Thymus (tissue), 11 donors: ENCODE measurements around the gene SYCE3. TPM values are rescaled to one million over a fixed set of nuclear protein-coding genes. Genes with fewer than 3 reads are reported as not detected.

ENCODE experiments used
- DNase-seq, 9 donors: peaks; one replicate each; pipeline ENCODE4 v3.0.0-alpha.2; 2013; ENCODE audit warnings: low spot score in 9 of 9, low read depth in 6 of 9, missing footprints in 1 of 9
- H3K27ac ChIP-seq, 2 donors: one replicate each; pipeline ENCODE4 v1.5.1; 2013; ENCODE audit warnings: control low read depth in 1 of 2, low read depth in 1 of 2, low read length in 1 of 2, mild to moderate bottlenecking in 1 of 2, moderate library complexity in 1 of 2
- H3K27me3 ChIP-seq, 2 donors: one replicate each; pipeline ENCODE4 v1.5.1; 2013; ENCODE audit warnings: low read length in 1 of 2; ENCODE audit not compliant: control insufficient read depth in 2 of 2, insufficient read depth in 1 of 2
- H3K36me3 ChIP-seq, 2 donors: one replicate each; pipeline ENCODE4 v1.5.1; 2013; ENCODE audit warnings: low read length in 1 of 2, mild to moderate bottlenecking in 1 of 2, moderate library complexity in 1 of 2; ENCODE audit not compliant: control insufficient read depth in 2 of 2, insufficient read depth in 2 of 2
- H3K4me1 ChIP-seq, 2 donors: one replicate each; pipeline ENCODE4 v1.5.1; 2013; ENCODE audit warnings: low read length in 2 of 2; ENCODE audit not compliant: control insufficient read depth in 2 of 2, insufficient read depth in 2 of 2
- H3K4me3 ChIP-seq, 2 donors: one replicate each; pipeline ENCODE4 v1.5.1; 2013; ENCODE audit warnings: low read length in 2 of 2, control low read depth in 1 of 2, mild to moderate bottlenecking in 1 of 2
- H3K9me3 ChIP-seq, 2 donors: one replicate each; pipeline ENCODE4 v1.5.1; 2013; ENCODE audit warnings: low read length in 1 of 2, mild to moderate bottlenecking in 1 of 2; ENCODE audit not compliant: control insufficient read depth in 2 of 2, insufficient read depth in 1 of 2
- WGBS: extraction: QIAGEN DNeasy Blood & Tissue Kit; methylation state at CpG from one replicate; pipeline ENCODE4 v1.1.7; 2013; 5-methylcytosine and 5-hydroxymethylcytosine counted together
- polyA plus RNA-seq: library from polyadenylated mRNA; stranded (reverse); fragments of 200-250 nt; gene quantifications from one replicate; pipeline ENCODE4 v1.2.3, GENCODE V29; 2013
- total RNA-seq: library from RNA; stranded (reverse); fragments of 120-200 nt; gene quantifications from one replicate; pipeline ENCODE4 v1.2.4, GENCODE V29; 2013
- donor health status: healthy.

SYCE3 gene
- total and polyA plus RNA-seq, 2 donors = 0.19 to 1.1 TPM

- 92% methylated on average over 44 of the region's 44 CpGs for WGBS
- DNase-seq = no peak
- peaks cover 21 to 41% of the 10 kb centered on the region in 2 donors for H3K36me3 ChIP-seq
- H3K9me3 ChIP-seq = no peaks in the 10 kb centered on the region
- no peaks in the 10 kb centered on the region for H3K27me3 ChIP-seq
- peaks cover 17 to 24% of the 10 kb centered on the region in 2 donors for H3K4me1 ChIP-seq
- no peak overlapping the region for H3K27ac ChIP-seq
- no peak overlapping the region for H3K4me3 ChIP-seq
Measured at GRCh38 chr22:50504369-50505211, 58.1 kb downstream of the SYCE3 start.

- no peaks in the 10 kb centered on the region for H3K27me3 ChIP-seq
- 94% methylated on average over 26 of the region's 26 CpGs for WGBS
- H3K4me1 ChIP-seq = peaks cover 10 to 14% of the 10 kb centered on the region in 2 donors
- H3K36me3 ChIP-seq = peaks cover 21 to 41% of the 10 kb centered on the region in 2 donors
- no peak overlapping the region for H3K27ac ChIP-seq
- no peak for DNase-seq
- no peak overlapping the region for H3K4me3 ChIP-seq
- no peaks in the 10 kb centered on the region for H3K9me3 ChIP-seq
Measured at GRCh38 chr22:50503475-50504145, 59.1 kb downstream of the SYCE3 start.

- peaks cover 10 to 12% of the 10 kb centered on the region in 2 donors for H3K4me1 ChIP-seq
- no peak overlapping the region for H3K27ac ChIP-seq
- H3K4me3 ChIP-seq = no peak overlapping the region
- H3K9me3 ChIP-seq = no peaks in the 10 kb centered on the region
- H3K27me3 ChIP-seq = no peaks in the 10 kb centered on the region
- 97% methylated on average over 24 of the region's 24 CpGs for WGBS
- peaks cover 21 to 41% of the 10 kb centered on the region in 2 donors for H3K36me3 ChIP-seq
- DNase-seq = no peak
Measured at GRCh38 chr22:50502628-50503474, 59.9 kb downstream of the SYCE3 start.

GRCh38 chr22:50502096-50502495 lies 60.6 kb downstream of the SYCE3 start:
- H3K4me1 ChIP-seq = peaks cover 10 to 12% of the 10 kb centered on the region in 2 donors
- no peak for DNase-seq
- no peak overlapping the region for H3K4me3 ChIP-seq
- H3K27ac ChIP-seq = no peak overlapping the region
- H3K36me3 ChIP-seq = peaks cover 21 to 41% of the 10 kb centered on the region in 2 donors
- WGBS = 96% methylated on average over 6 of the region's 6 CpGs
- H3K9me3 ChIP-seq = no peaks in the 10 kb centered on the region
- H3K27me3 ChIP-seq = no peaks in the 10 kb centered on the region

Other genes starting within 250 kb of the SYCE3 start
- 1.4 TPM for gene DENND6B, start 235.9 kb downstream of the SYCE3 start, total RNA-seq
- 8.3 TPM for gene DENND6B, start 235.9 kb downstream of the SYCE3 start, polyA plus RNA-seq
- gene PPP6R2, start 219.6 kb downstream of the SYCE3 start, total RNA-seq = 45.7 TPM
- gene PPP6R2, start 219.6 kb downstream of the SYCE3 start, polyA plus RNA-seq = 45.4 TPM
- 56.7 TPM for gene SBF1, start 87.9 kb downstream of the SYCE3 start, total RNA-seq
- 88.2 TPM for gene SBF1, start 87.9 kb downstream of the SYCE3 start, polyA plus RNA-seq
- 1.5 TPM for gene ADM2, start 81.4 kb downstream of the SYCE3 start, total RNA-seq
- 1.4 TPM for gene ADM2, start 81.4 kb downstream of the SYCE3 start, polyA plus RNA-seq
- 0.61 TPM for gene MIOX, start 76.1 kb downstream of the SYCE3 start, total RNA-seq
- 1.7 TPM for gene MIOX, start 76.1 kb downstream of the SYCE3 start, polyA plus RNA-seq
- 23.5 TPM for gene LMF2, start 55.2 kb downstream of the SYCE3 start, total RNA-seq
- gene LMF2, start 55.2 kb downstream of the SYCE3 start, polyA plus RNA-seq = 90.2 TPM
- 57.6 TPM for gene NCAPH2, start 54.7 kb downstream of the SYCE3 start, total RNA-seq
- 40.8 TPM for gene NCAPH2, start 54.7 kb downstream of the SYCE3 start, polyA plus RNA-seq
- gene SCO2, start 37.3 kb downstream of the SYCE3 start, total RNA-seq = 3.5 TPM
- 9.8 TPM for gene SCO2, start 37.3 kb downstream of the SYCE3 start, polyA plus RNA-seq
- gene TYMP, start 32.9 kb downstream of the SYCE3 start, total RNA-seq = 97.3 TPM
- 156 TPM for gene TYMP, start 32.9 kb downstream of the SYCE3 start, polyA plus RNA-seq
- 6.0 TPM for gene KLHDC7B, start 17.0 kb downstream of the SYCE3 start, total RNA-seq
- 23.4 TPM for gene KLHDC7B, start 17.0 kb downstream of the SYCE3 start, polyA plus RNA-seq
- gene CPT1B, start 15.5 kb upstream of the SYCE3 start, total RNA-seq = 8.5 TPM
- 74.1 TPM for gene CPT1B, start 15.5 kb upstream of the SYCE3 start, polyA plus RNA-seq
- 65.6 TPM for gene CHKB, start 19.9 kb upstream of the SYCE3 start, total RNA-seq
- gene CHKB, start 19.9 kb upstream of the SYCE3 start, polyA plus RNA-seq = 299 TPM
- gene MAPK8IP2, start 37.9 kb upstream of the SYCE3 start, total RNA-seq = 0.33 TPM
- 0.96 TPM for gene MAPK8IP2, start 37.9 kb upstream of the SYCE3 start, polyA plus RNA-seq
- gene ARSA, start 65.2 kb upstream of the SYCE3 start, total RNA-seq = 10.7 TPM
- 63.3 TPM for gene ARSA, start 65.2 kb upstream of the SYCE3 start, polyA plus RNA-seq
- gene SHANK3, start 109.9 kb upstream of the SYCE3 start, total RNA-seq = 0.61 TPM
- 8.6 TPM for gene SHANK3, start 109.9 kb upstream of the SYCE3 start, polyA plus RNA-seq
- gene ACR, start 175.3 kb upstream of the SYCE3 start, total RNA-seq = not detected
- 0.21 TPM for gene ACR, start 175.3 kb upstream of the SYCE3 start, polyA plus RNA-seq
- gene RABL2B, start 220.7 kb upstream of the SYCE3 start, total RNA-seq = 12.4 TPM
- 27.6 TPM for gene RABL2B, start 220.7 kb upstream of the SYCE3 start, polyA plus RNA-seq